HCT116 (cell line): ENCODE data around the gene OPCML. TPM values are rescaled to one million over a fixed set of nuclear protein-coding genes. Genes with fewer than 3 reads are reported as not detected.

ENCODE experiments used
- ATAC-seq: fragments of 200-7000 bp; cut with Tn5 transposase; 2 replicates; pipeline ENCODE4 v1.9.1; 2020; ENCODE audit warnings: mild to moderate bottlenecking, moderate library complexity
- BruUV-seq: library from RNA; stranded (reverse); fragments of 400-500 nt; replicated peaks from 2 replicates; lab custom pipeline; 2021; lab: Mats Ljungman, UMichigan
- CTCF ChIA-PET: fragments of 300-600 bp; sonication (Branson Sonifier 250); formaldehyde crosslinking; loops from one replicate; lab custom pipeline; 2021; ENCODE audit warnings: antibody characterized with exemption; lab: Charles Lee
- POLR2A ChIA-PET: fragments of 300-600, 350-600 bp; sonication (Branson Sonifier 250); formaldehyde crosslinking; loops from one replicate; lab custom pipeline; 2021; ENCODE audit warnings: antibody characterized with exemption; lab: Charles Lee
- RAD21 ChIA-PET, 2 experiments: fragments of 300-600 bp; sonication (Branson Sonifier 250); formaldehyde crosslinking; loops; one replicate each; lab custom pipeline; 2023; ENCODE audit warnings: low total read pairs in 2 of 2; ENCODE audit not compliant: uncharacterized antibody in 2 of 2, unreplicated experiment in 2 of 2, low non-redundant PET in 1 of 2; lab: Charles Lee
- DNase-seq: peaks from one replicate; pipeline ENCODE4 v3.0.0-alpha.2; 2010; ENCODE audit warnings: low read depth, low spot score
- H2AFZ ChIP-seq: fragments of 200-600 bp; shearing (Covaris generic), sonication (generic); 2 replicates; pipeline ENCODE4 v1.6.1; 2017; ENCODE audit warnings: low read depth, mixed run types, mixed read lengths, antibody characterized with exemption, low read length; ENCODE audit not compliant: poor library complexity, severe bottlenecking
- H3K27ac ChIP-seq: 2 replicates; pipeline ENCODE4 v1.5.1; 2012; ENCODE audit warnings: low read depth, low read length
- H3K27me3 ChIP-seq: fragments of 200-600 bp; sonication (generic); 2 replicates; pipeline ENCODE4 v1.6.1; 2016; ENCODE audit warnings: mixed run types, low read length, mixed read lengths; ENCODE audit not compliant: insufficient read depth
- H3K36me3 ChIP-seq, 2 experiments: fragments of 200-500 bp in 1 of 2; fragments of 200-600 bp in 1 of 2; sonication (Bioruptor generic) in 1 of 2; sonication (generic) in 1 of 2; 2 replicates each; pipeline versions ENCODE4 v1.5.1 to v1.6.1; 2014 to 2016; ENCODE audit warnings: low read length in 2 of 2, inconsistent platforms in 1 of 2, mixed read lengths in 1 of 2, mixed run types in 1 of 2; ENCODE audit not compliant: insufficient read depth in 2 of 2, control insufficient read depth in 1 of 2
- H3K4me1 ChIP-seq, 2 experiments: fragments of 200-600 bp in 1 of 2; sonication (generic) in 1 of 2; 2 replicates each; pipeline versions ENCODE4 v1.5.1 to v1.6.1; 2012 to 2017; ENCODE audit warnings: low read length in 2 of 2, inconsistent platforms in 1 of 2, mild to moderate bottlenecking in 1 of 2, mixed read lengths in 1 of 2, mixed run types in 1 of 2, moderate library complexity in 1 of 2; ENCODE audit not compliant: insufficient read depth in 2 of 2, control insufficient read depth in 1 of 2
- H3K4me2 ChIP-seq: fragments of 200-600 bp; sonication (generic); 2 replicates; pipeline ENCODE4 v1.6.1; 2017; ENCODE audit warnings: mixed run types, low read length, mixed read lengths
- H3K4me3 ChIP-seq, 2 experiments: fragments of 200-600 bp in 1 of 2; sonication (generic) in 1 of 2; replicated peaks in 1 of 2; 2 replicates each; pipeline ENCODE4 v1.5.1; 2011 to 2016; ENCODE audit warnings: low read length in 2 of 2, control low read depth in 1 of 2, low read depth in 1 of 2, mild to moderate bottlenecking in 1 of 2, mixed read lengths in 1 of 2, mixed run types in 1 of 2
- H3K79me2 ChIP-seq: fragments of 200-600 bp; sonication (generic); 2 replicates; pipeline ENCODE4 v1.6.1; 2017; ENCODE audit warnings: mild to moderate bottlenecking, mixed run types, low read length, moderate library complexity, mixed read lengths; ENCODE audit not compliant: insufficient read depth
- H3K9ac ChIP-seq: fragments of 200-600 bp; sonication (generic); 2 replicates; pipeline ENCODE4 v1.6.1; 2016; ENCODE audit warnings: low read length, mixed read lengths
- H3K9me2 ChIP-seq: fragments of 200-600 bp; sonication (generic), shearing (Covaris generic); 2 replicates; pipeline ENCODE4 v1.6.1; 2017; ENCODE audit warnings: mixed run types, mild to moderate bottlenecking, moderate library complexity; ENCODE audit not compliant: insufficient read depth
- H3K9me3 ChIP-seq, 2 experiments: fragments of 200-500 bp in 1 of 2; fragments of 200-600 bp in 1 of 2; sonication (Bioruptor generic) in 1 of 2; sonication (generic) in 1 of 2; 2 replicates each; pipeline ENCODE4 v1.6.1; 2014 to 2017; ENCODE audit warnings: low read length in 2 of 2, mixed read lengths in 2 of 2, inconsistent platforms in 1 of 2, low read depth in 1 of 2, mild to moderate bottlenecking in 1 of 2, mixed run types in 1 of 2, moderate library complexity in 1 of 2; ENCODE audit not compliant: control insufficient read depth in 1 of 2, insufficient read depth in 1 of 2
- H4K20me1 ChIP-seq: fragments of 200-600 bp; sonication (generic), shearing (Covaris generic); 2 replicates; pipeline ENCODE4 v1.6.1; 2017; ENCODE audit warnings: mixed run types, mild to moderate bottlenecking, moderate library complexity; ENCODE audit not compliant: insufficient read depth
- ATF3 ChIP-seq: IDR thresholded peaks from 2 replicates; pipeline ENCODE4 v1.6.1; 2012
- CBX3 ChIP-seq: IDR thresholded peaks from 2 replicates; pipeline ENCODE4 v1.6.1; 2012; ENCODE audit warnings: low read depth
- CEBPB ChIP-seq: IDR thresholded peaks from 2 replicates; pipeline ENCODE4 v1.6.1; 2012; ENCODE audit warnings: low read depth
- EGR1 ChIP-seq: IDR thresholded peaks from 2 replicates; pipeline ENCODE4 v1.6.1; 2012; ENCODE audit warnings: low read depth
- ELF1 ChIP-seq: IDR thresholded peaks from 2 replicates; pipeline ENCODE4 v1.6.1; 2012; ENCODE audit warnings: low read depth, borderline replicate concordance
- EZH2phosphoT487 ChIP-seq: fragments of 200-600 bp; IDR thresholded peaks from 2 replicates; pipeline ENCODE4 v1.6.1; 2018; ENCODE audit warnings: antibody characterized with exemption, borderline replicate concordance
- FOSL1 ChIP-seq: IDR thresholded peaks from 2 replicates; pipeline ENCODE4 v1.6.1; 2012; ENCODE audit warnings: low read depth
- JUND ChIP-seq: IDR thresholded peaks from 2 replicates; pipeline ENCODE4 v1.6.1; 2012
- REST ChIP-seq: IDR thresholded peaks from 2 replicates; pipeline ENCODE4 v1.6.1; 2012; ENCODE audit warnings: low read depth
- SIN3A ChIP-seq: IDR thresholded peaks from 2 replicates; pipeline ENCODE4 v1.6.1; 2012; ENCODE audit warnings: low read depth
- SRF ChIP-seq: IDR thresholded peaks from 2 replicates; pipeline ENCODE4 v1.6.1; 2012; ENCODE audit warnings: low read depth
- TCF7L2 ChIP-seq: IDR thresholded peaks from 2 replicates; pipeline ENCODE4 v1.7.0; 2011; ENCODE audit warnings: borderline replicate concordance, inconsistent platforms; ENCODE audit not compliant: insufficient read depth, insufficient read length; ENCODE audit errors: extremely low read depth
- ZFX ChIP-seq: fragments of 450-650 bp; IDR thresholded peaks from 2 replicates; pipeline ENCODE4 v1.6.1; 2017
- ZNF274 ChIP-seq: fragments of 200-500 bp; sonication (Bioruptor generic); IDR thresholded peaks from 2 replicates; pipeline ENCODE4 v1.6.1; 2014; ENCODE audit warnings: mild to moderate bottlenecking, low read depth, low read length, inconsistent platforms
- intact Hi-C: fragments of 100-400 bp; cut with micrococcal nuclease; formaldehyde crosslinking; loops from 2 replicates; pipeline ENCODE4 v1.10.0; 2022
- total RNA-seq: library from RNA; stranded (reverse); gene quantifications from one replicate; pipeline ENCODE4 v1.2.1, GENCODE V29; 2021; ENCODE audit not compliant: unreplicated experiment
- TF ChIP-seq, protein P1 (sequence below): IDR thresholded peaks from 2 replicates; pipeline ENCODE4 v1.6.1; 2011; ENCODE audit warnings: mild to moderate bottlenecking, low read length, moderate library complexity; ENCODE audit not compliant: insufficient replicate concordance; ENCODE audit errors: extremely low read depth

Gene OPCML
- total RNA-seq, 1 experiment from 2014 or later: not detected

DNA sequence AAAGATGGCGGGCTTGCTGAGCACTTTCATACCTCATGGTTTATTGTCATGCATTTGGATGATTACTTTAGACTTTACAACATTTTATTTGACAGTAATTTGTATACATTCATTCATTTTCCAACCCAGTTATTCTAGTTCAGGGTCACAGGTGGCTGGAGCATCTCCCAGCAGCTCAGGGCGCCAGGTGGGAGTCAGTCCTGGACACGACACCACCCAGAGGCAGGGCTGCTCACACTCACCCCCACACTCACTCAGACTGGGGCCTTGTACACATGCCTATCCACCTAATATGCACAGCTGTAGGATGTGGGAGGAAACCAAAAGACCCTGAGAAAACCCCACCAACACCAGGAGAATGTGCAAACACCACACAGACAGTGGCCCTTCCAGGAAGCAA, 123.9 kb downstream of the OPCML start:
- no peak for DNase-seq
- POLR2A ChIA-PET: no interaction called here

GRCh38 chr11:133406489-133406888, 125.8 kb downstream of the OPCML start:
- no peak for ATAC-seq
- ChIA-PET CTCF (no interaction called here), RAD21 (no interaction called here), POLR2A (no interaction called here)
- H4K20me1 ChIP-seq: no peaks in the 10 kb centered on the region
- intact Hi-C loops: no loop called here
- no peaks in the 10 kb centered on the region for H3K9me2 ChIP-seq
- peaks cover 4 to 31% of the 10 kb centered on the region in 2 experiments; a peak in 2 of 4 replicates for H3K9me3 ChIP-seq
- no peaks in the 10 kb centered on the region for H3K27me3 ChIP-seq
- no peak overlapping the region for H3K9ac ChIP-seq
- DNase-seq: no peak
- no peaks in the 10 kb centered on the region for H3K79me2 ChIP-seq
- no peaks in the 10 kb centered on the region for H3K4me1 ChIP-seq
- no TSS peak for BruUV-seq
- no peak overlapping the region for H3K4me3 ChIP-seq
- no peak overlapping the region for H3K27ac ChIP-seq
- no peaks in the 10 kb centered on the region for H3K36me3 ChIP-seq
- H3K4me2 ChIP-seq: no peak overlapping the region
- H2AFZ ChIP-seq: no peak overlapping the region
- TF ChIP-seq ZFX: no peak
- TF ChIP-seq SRF: no peak
- no peak for TF ChIP-seq ELF1
- no peak for TF ChIP-seq SIN3A
- TF ChIP-seq CBX3: no peak
- no peak for TF ChIP-seq CEBPB
- no peak for TF ChIP-seq ZNF274
- no peak for TF ChIP-seq FOSL1
- TF ChIP-seq EGR1: no peak
- TF ChIP-seq, protein P1, sequence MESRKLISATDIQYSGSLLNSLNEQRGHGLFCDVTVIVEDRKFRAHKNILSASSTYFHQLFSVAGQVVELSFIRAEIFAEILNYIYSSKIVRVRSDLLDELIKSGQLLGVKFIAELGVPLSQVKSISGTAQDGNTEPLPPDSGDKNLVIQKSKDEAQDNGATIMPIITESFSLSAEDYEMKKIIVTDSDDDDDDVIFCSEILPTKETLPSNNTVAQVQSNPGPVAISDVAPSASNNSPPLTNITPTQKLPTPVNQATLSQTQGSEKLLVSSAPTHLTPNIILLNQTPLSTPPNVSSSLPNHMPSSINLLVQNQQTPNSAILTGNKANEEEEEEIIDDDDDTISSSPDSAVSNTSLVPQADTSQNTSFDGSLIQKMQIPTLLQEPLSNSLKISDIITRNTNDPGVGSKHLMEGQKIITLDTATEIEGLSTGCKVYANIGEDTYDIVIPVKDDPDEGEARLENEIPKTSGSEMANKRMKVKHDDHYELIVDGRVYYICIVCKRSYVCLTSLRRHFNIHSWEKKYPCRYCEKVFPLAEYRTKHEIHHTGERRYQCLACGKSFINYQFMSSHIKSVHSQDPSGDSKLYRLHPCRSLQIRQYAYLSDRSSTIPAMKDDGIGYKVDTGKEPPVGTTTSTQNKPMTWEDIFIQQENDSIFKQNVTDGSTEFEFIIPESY: no peak
- TF ChIP-seq REST: no peak
- no peak for TF ChIP-seq JUND
- no peak for TF ChIP-seq ATF3

More for the DNA sequence above, 123.9 kb downstream of the OPCML start:
- H3K9ac ChIP-seq: no peak overlapping the region
- ChIA-PET CTCF (no interaction called here), RAD21 (no interaction called here)
- BruUV-seq: no TSS peak
- H4K20me1 ChIP-seq: no peaks in the 10 kb centered on the region
- no peak overlapping the region for H3K4me2 ChIP-seq
- intact Hi-C loops: no loop called here
- no peak overlapping the region for H3K27ac ChIP-seq
- no peak for TF ChIP-seq ATF3
- no peak for TF ChIP-seq ZFX
- TF ChIP-seq JUND: no peak
- no peak for TF ChIP-seq TCF7L2
- no peak for TF ChIP-seq ELF1
- no peak for TF ChIP-seq EGR1
- no peak for TF ChIP-seq EZH2phosphoT487
- no peaks in the 10 kb centered on the region for H3K4me1 ChIP-seq
- ATAC-seq: no peak
- H3K27me3 ChIP-seq: no peaks in the 10 kb centered on the region
- peaks cover 4 to 37% of the 10 kb centered on the region in 2 experiments; a peak in 2 of 4 replicates for H3K9me3 ChIP-seq
- no peak overlapping the region for H3K4me3 ChIP-seq
- H2AFZ ChIP-seq: no peak overlapping the region
- no peaks in the 10 kb centered on the region for H3K79me2 ChIP-seq
- no peaks in the 10 kb centered on the region for H3K9me2 ChIP-seq
- no peaks in the 10 kb centered on the region for H3K36me3 ChIP-seq
